Cardiac fibroblast (primary cell): ENCODE results near the gene CCDC30.

ENCODE experiments used
- DNase-seq, 2 donors: peaks; one replicate each; pipeline versions ENCODE4 v3.0.0 to v3.0.0-alpha.2; 2010; ENCODE audit warnings: low read depth in 2 of 2
- H3K4me3 ChIP-seq, 2 donors: replicated peaks in 1 of 2; 1 replicate in 1 of 2; 2 replicates in 1 of 2; pipeline ENCODE4 v1.5.1; 2011; ENCODE audit warnings: low read depth in 2 of 2, low read length in 2 of 2, mild to moderate bottlenecking in 2 of 2, moderate library complexity in 1 of 2
- TF ChIP-seq, protein P1 (sequence below): IDR thresholded peaks from one replicate; pipeline ENCODE4 v1.5.1; 2011; ENCODE audit warnings: low read depth, mild to moderate bottlenecking, low read length, inconsistent platforms

Gene CCDC30

GRCh38 chr1:42442662-42443061 is 20.4 kb upstream of the CCDC30 start:
- no peak for DNase-seq
- H3K4me3 ChIP-seq = no peak overlapping the region
- TF ChIP-seq, protein P1, sequence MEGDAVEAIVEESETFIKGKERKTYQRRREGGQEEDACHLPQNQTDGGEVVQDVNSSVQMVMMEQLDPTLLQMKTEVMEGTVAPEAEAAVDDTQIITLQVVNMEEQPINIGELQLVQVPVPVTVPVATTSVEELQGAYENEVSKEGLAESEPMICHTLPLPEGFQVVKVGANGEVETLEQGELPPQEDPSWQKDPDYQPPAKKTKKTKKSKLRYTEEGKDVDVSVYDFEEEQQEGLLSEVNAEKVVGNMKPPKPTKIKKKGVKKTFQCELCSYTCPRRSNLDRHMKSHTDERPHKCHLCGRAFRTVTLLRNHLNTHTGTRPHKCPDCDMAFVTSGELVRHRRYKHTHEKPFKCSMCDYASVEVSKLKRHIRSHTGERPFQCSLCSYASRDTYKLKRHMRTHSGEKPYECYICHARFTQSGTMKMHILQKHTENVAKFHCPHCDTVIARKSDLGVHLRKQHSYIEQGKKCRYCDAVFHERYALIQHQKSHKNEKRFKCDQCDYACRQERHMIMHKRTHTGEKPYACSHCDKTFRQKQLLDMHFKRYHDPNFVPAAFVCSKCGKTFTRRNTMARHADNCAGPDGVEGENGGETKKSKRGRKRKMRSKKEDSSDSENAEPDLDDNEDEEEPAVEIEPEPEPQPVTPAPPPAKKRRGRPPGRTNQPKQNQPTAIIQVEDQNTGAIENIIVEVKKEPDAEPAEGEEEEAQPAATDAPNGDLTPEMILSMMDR = no peak

DNA sequence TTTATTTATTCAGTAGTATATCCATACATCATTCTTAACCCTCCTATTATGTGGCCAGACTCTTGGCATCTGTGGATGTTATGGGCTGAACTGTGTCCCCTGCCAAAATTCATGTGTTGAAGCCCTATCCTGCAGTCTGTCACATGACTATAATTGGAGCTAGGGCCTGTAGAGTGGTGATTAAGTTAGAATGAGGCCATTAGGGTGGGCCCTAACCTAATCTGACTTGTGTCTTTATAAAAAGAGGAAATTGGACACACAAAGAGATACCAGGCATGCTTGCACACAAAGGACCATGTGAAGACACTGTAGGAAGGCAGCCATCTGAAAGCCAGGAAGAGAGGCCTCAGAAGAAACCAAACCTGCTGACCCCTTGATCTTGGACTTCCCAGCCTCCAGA is 13.8 kb upstream of the CCDC30 start:
- TF ChIP-seq, protein P1 = no peak
- H3K4me3 ChIP-seq = no peak overlapping the region
- no peak for DNase-seq

GRCh38 chr1:42450061-42450460 is 13.0 kb upstream of the CCDC30 start:
- H3K4me3 ChIP-seq = no peak overlapping the region
- TF ChIP-seq, protein P1 = no peak
- no peak for DNase-seq

GRCh38 chr1:42453386-42453785 is 9.7 kb upstream of the CCDC30 start:
- DNase-seq = no peak
- no peak overlapping the region for H3K4me3 ChIP-seq
- TF ChIP-seq, protein P1 = no peak

DNA sequence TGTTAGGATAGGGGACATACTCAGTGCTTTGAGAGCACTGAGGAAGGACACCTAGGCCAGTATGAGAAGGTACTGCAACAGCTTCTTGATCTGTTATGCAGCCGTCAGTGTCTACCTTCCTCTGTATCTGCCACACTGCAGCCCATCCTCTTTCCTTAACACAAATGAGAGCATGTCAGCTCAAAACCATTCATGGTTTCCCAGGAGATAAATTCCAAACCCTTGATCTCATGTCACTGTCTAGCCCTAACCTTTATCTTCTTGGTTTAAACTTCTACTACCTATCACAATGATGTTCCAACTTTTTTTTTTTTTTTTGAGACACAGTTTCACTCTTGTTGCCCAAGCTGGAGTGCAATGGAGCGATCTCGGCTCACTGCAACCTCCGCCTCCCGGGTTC is 8.7 kb upstream of the CCDC30 start:
- TF ChIP-seq, protein P1 = no peak
- H3K4me3 ChIP-seq = no peak overlapping the region
- no peak for DNase-seq

GRCh38 chr1:42456010-42456753 is 6.9 kb upstream of the CCDC30 start, which contains the start of the genes PPCS and ZMYND12:
Gene PPCS (plus strand): TSS chr1:42456543. CDS start chr1:42456566, 23 bp downstream.
Gene ZMYND12 (minus strand): TSS chr1:42456022. CDS start chr1:42455997, 25 bp downstream.
- TF ChIP-seq, protein P1 = no peak
- peak; percentile 90 to 91 for DNase-seq
- peak within 1 kb of the TSS; percentile 71 to 73 for H3K4me3 ChIP-seq

DNA sequence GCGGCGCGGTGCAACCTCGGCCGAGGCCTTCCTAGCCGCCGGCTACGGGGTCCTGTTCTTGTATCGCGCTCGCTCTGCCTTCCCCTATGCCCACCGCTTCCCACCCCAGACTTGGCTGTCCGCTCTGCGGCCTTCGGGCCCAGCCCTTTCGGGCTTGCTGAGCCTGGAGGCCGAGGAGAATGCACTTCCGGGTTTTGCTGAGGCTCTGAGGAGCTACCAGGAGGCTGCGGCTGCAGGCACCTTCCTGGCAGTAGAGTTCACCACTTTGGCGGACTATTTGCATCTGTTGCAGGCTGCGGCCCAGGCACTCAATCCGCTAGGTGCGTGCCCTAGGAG is 6.4 kb upstream of the CCDC30 start:
- TF ChIP-seq, protein P1 = no peak
- DNase-seq = peak; percentile 68 to 72
- peak overlapping the region; percentile 71 to 73 for H3K4me3 ChIP-seq
